ENCODE measurements around the gene TLE5. TPM values are rescaled to one million over a fixed set of nuclear protein-coding genes. Genes with fewer than 3 reads are reported as not detected.

Gene TLE5
- total and polyA plus RNA-seq, 2 donors (not counting 3 experiments of a cell fraction or from before 2014, with no cell fraction given) = 393 to 574 TPM

GRCh38 chr19:3049089-3049488 is 13.2 kb downstream of the TLE5 start:
- ChIA-PET POLR2A (no interaction called here), CTCF (no interaction called here)
- no peaks in the 10 kb centered on the region for H3K79me2 ChIP-seq (ENCODE audit: control insufficient read depth, insufficient read depth, low read length)
- H2AFZ ChIP-seq (ENCODE audit: low read depth, low read length) = no peak overlapping the region
- TF ChIP-seq CTCF (IDR thresholded peaks at IDR 0.05; ENCODE audit: extremely low read depth in 1 of 2, insufficient read depth in 1 of 2, low read depth in 1 of 2, low read length in 2 of 2) (no peak), JUN (IDR thresholded peaks at IDR 0.05; ENCODE audit: borderline replicate concordance, insufficient read depth, insufficient read length, low read depth) (no peak), GATA2 (IDR thresholded peaks at IDR 0.05; ENCODE audit: insufficient read depth, insufficient read length, low read depth, low read length) (no peak), MAX (IDR thresholded peaks at IDR 0.05; ENCODE audit: insufficient read depth, insufficient read length) (no peak), POLR2A (IDR thresholded peaks at IDR 0.05; ENCODE audit: low read depth, low read length) (no peak), FOS (IDR thresholded peaks at IDR 0.05; ENCODE audit: borderline replicate concordance, insufficient read depth, low read length) (no peak), POLR2AphosphoS5 (IDR thresholded peaks at IDR 0.05; ENCODE audit: insufficient read depth, low read depth, low read length) (no peak), EZH2 (IDR thresholded peaks at IDR 0.05; ENCODE audit: borderline replicate concordance, low read depth, low read length, severe bottlenecking) (no peak)
- dilution Hi-C loops (cut with MboI; ENCODE audit: extremely low pct_ligation_motif_present, low sequenced_read_pairs) = no loop called here
- H3K9me1 ChIP-seq (replicated peaks; ENCODE audit: control insufficient read depth, extremely low read depth, insufficient read depth, low read length) = no peaks in the 10 kb centered on the region
- H3K4me2 ChIP-seq (ENCODE audit: insufficient read depth, low read length) = no peak overlapping the region
- no peak overlapping the region for H3K9ac ChIP-seq (replicated peaks; ENCODE audit: extremely low read depth, insufficient read depth, low read length)
- DNase-seq (ENCODE audit: low read depth, low spot score) (no peak), FAIRE-seq (no peak)
- no TSS peak for BruUV-seq (replicated peaks)
- H4K20me1 ChIP-seq (replicated peaks; ENCODE audit: control insufficient read depth, extremely low read depth, insufficient read depth, low read length) = no peaks in the 10 kb centered on the region
- no peak overlapping the region for H3K4me3 ChIP-seq (replicated peaks in 1 of 3; ENCODE audit: insufficient read depth in 1 of 3, low read depth in 1 of 3, low read length in 3 of 3)
- H3K4me1 ChIP-seq (ENCODE audit: control insufficient read depth, extremely low read depth, insufficient read depth, low read length) = peaks cover 4% of the 10 kb centered on the region
- no peaks in the 10 kb centered on the region for H3K9me3 ChIP-seq (replicated peaks; ENCODE audit: control insufficient read depth, insufficient read depth, low read length)
- no peak overlapping the region for H3K27ac ChIP-seq (ENCODE audit: insufficient read depth, low read depth, low read length)
- intact Hi-C loops (cut with micrococcal nuclease) = no loop called here
- peaks cover 1 to 6% of the 10 kb centered on the region in 2 experiments for H3K36me3 ChIP-seq (ENCODE audit: control insufficient read depth in 2 of 2, extremely low read depth in 1 of 2, insufficient read depth in 2 of 2, low read length in 2 of 2)
- no peaks in the 10 kb centered on the region for H3K27me3 ChIP-seq (ENCODE audit: control insufficient read depth in 2 of 2, insufficient read depth in 2 of 2, low read length in 2 of 2)

Data from endothelial cell of umbilical vein (primary cell).